GM12878 (cell line): ENCODE data around the gene PKMYT1. TPM values are rescaled to one million over a fixed set of nuclear protein-coding genes. Genes with fewer than 3 reads are reported as not detected.

Experiments
- CREM ChIP-seq: IDR thresholded peaks from 2 replicates; pipeline ENCODE4 v1.6.1; 2014; ENCODE audit warnings: antibody characterized with exemption, low read depth
- DPF2 ChIP-seq: fragments of 450-650 bp; IDR thresholded peaks from 2 replicates; pipeline ENCODE4 v1.6.1; 2017; ENCODE audit warnings: mild to moderate bottlenecking
- E4F1 ChIP-seq: fragments of 450-650 bp; IDR thresholded peaks from 2 replicates; pipeline ENCODE4 v1.6.1; 2018; ENCODE audit warnings: borderline replicate concordance, mild to moderate bottlenecking; ENCODE audit not compliant: partially characterized antibody
- EZH2 ChIP-seq: IDR thresholded peaks from 2 replicates; pipeline ENCODE4 v1.6.1; 2012; ENCODE audit warnings: low read depth, mild to moderate bottlenecking, control low read depth, inconsistent platforms, low read length, borderline replicate concordance; ENCODE audit not compliant: control insufficient read depth
- LARP7 ChIP-seq: fragments of 450-650 bp; IDR thresholded peaks from 2 replicates; pipeline ENCODE4 v1.6.1; 2017; ENCODE audit warnings: mild to moderate bottlenecking
- MTA3 ChIP-seq: IDR thresholded peaks from 2 replicates; pipeline ENCODE4 v1.6.1; 2012; ENCODE audit warnings: low read length, inconsistent platforms, borderline replicate concordance
- POLR2A ChIP-seq: IDR thresholded peaks from 2 replicates; pipeline ENCODE4 v1.6.1; 2011; ENCODE audit warnings: low read depth, mild to moderate bottlenecking, low read length
- RELA ChIP-seq: fragments of 450-650 bp; IDR thresholded peaks from 2 replicates; pipeline ENCODE4 v1.8.0; 2014; ENCODE audit warnings: borderline replicate concordance; ENCODE audit not compliant: partially characterized antibody
- SIN3A ChIP-seq: IDR thresholded peaks from 2 replicates; pipeline ENCODE4 v1.6.1; 2012; ENCODE audit warnings: low read depth, low read length, improper control_type of control experiment
- SMARCA5 ChIP-seq: fragments of 450-650 bp; IDR thresholded peaks from 2 replicates; pipeline ENCODE4 v1.6.1; 2017; ENCODE audit warnings: mild to moderate bottlenecking
- STAT3 ChIP-seq: IDR thresholded peaks from 2 replicates; pipeline ENCODE4 v1.6.1; 2011; ENCODE audit warnings: low read depth, low read length, improper control_type of control experiment
- ZBTB40 ChIP-seq: fragments of 450-650 bp; IDR thresholded peaks from 2 replicates; pipeline ENCODE4 v1.6.1; 2016; ENCODE audit warnings: mild to moderate bottlenecking, moderate library complexity, borderline replicate concordance
- polyA plus RNA-seq, 11 experiments: library from polyadenylated mRNA; depleted of rRNA in 4 of 11; unstranded in 6 of 11; stranded (reverse) in 5 of 11; fragments of >200 nt; fragmentation: Nextera tagmentation in 4 of 11; fragmentation: Illumina TruSeq in 1 of 11; extraction: Ambion mirVana in 4 of 11; extraction: Trizol in 1 of 11; gene quantifications; 1 replicate in 1 of 11; 2 replicates in 10 of 11; pipeline versions ENCODE4 v1.2.1 to v1.2.3, GENCODE V29; 2011 to 2016; ENCODE audit warnings: inconsistent platforms in 2 of 11, missing spikeins in 2 of 11, low read depth in 1 of 11
- total RNA-seq, 4 experiments: library from RNA; depleted of rRNA in 3 of 4; stranded (reverse); fragments of >200 nt in 3 of 4; fragmentation: Illumina TruSeq in 1 of 4; extraction: Trizol in 1 of 4; gene quantifications; 2 replicates each; pipeline versions ENCODE4 v1.2.1 to v1.2.3, GENCODE V29; 2013 to 2021

The PKMYT1 gene
- total and polyA plus RNA-seq, 10 of the 15 experiments (the other 5 are each of a cell fraction or from before 2014, with no cell fraction given), result 4.6 to 101 (median 29.9) TPM

- TF ChIP-seq ZBTB40, result no peak
- no peak for TF ChIP-seq E4F1
- TF ChIP-seq MTA3, result 0 out of 2 replicates have a peak, but pooled peaks have one; percentile 21
- peak; percentile 38; the same call in 1 of the 2 replicates for TF ChIP-seq POLR2A
- TF ChIP-seq RELA, result no peak
- no peak for TF ChIP-seq STAT3
- TF ChIP-seq LARP7, result no peak
- TF ChIP-seq SIN3A, result no peak
- TF ChIP-seq DPF2, result no peak
- no peak for TF ChIP-seq EZH2
- no peak for TF ChIP-seq CREM
- no peak for TF ChIP-seq SMARCA5
These were observed 6.5 kb downstream of the PKMYT1 start (continued) for GRCh38 chr16:2973605-2974318.
